ENCODE measurements around the gene KRTCAP3. TPM values are rescaled to one million over a fixed set of nuclear protein-coding genes. Genes with fewer than 3 reads are reported as not detected.

KRTCAP3 gene
- total RNA-seq: 10 to 100 TPM; 13.4 to 14.6 TPM

- peak; percentile 19 to 49 for DNase-seq
- ATAC-seq (replicated peaks in 1 of 2): peak; percentile 35 to 68
- Mint-ChIP-seq H3K27me3 (ENCODE audit: low read depth) (no peaks in the 10 kb centered on the region), H3K4me3 (no peak within 1 kb of the TSS), H3K27ac (no peak within 1 kb of the TSS), H3K4me1 (ENCODE audit: low read depth) (peaks cover 7% of the 10 kb centered on the region), H3K36me3 (ENCODE audit: insufficient read depth in 2 of 2) (peaks cover 10 to 23% of the 10 kb centered on the region in 2 donors), H3K9me3 (no peaks in the 10 kb centered on the region)
Measured at GRCh38 chr2:27441958-27442919, at the start of gene KRTCAP3. Gene KRTCAP3 (plus strand): TSS chr2:27442381. CDS start chr2:27442413, 32 bp downstream.

DNA sequence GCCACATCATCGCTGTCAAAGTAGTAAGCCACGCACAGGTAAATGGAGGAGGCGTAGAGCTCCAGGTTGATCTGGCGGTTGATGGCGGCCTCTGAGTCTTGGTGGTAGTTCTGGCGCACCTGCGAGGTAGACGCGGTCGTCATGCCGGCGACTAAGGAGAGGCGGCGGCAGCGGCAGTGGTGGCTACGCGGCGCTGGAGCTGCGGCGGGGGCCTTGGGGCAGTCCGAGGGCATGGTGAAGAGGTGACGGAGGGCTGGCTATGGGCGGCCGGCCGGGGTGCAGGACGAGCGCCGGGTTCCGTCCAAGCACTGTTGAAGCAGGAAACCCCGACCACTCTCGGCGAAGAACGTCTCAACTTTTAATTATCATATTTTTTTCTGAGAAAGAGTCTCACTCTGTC lies 49.0 kb upstream of the KRTCAP3 start:
- DNase-seq: no peak
- H3K9me3 Mint-ChIP-seq: no peaks in the 10 kb centered on the region
- H3K4me1 Mint-ChIP-seq (ENCODE audit: low read depth): peaks cover 39% of the 10 kb centered on the region
- H3K27me3 Mint-ChIP-seq (ENCODE audit: low read depth): no peaks in the 10 kb centered on the region
- H3K27ac Mint-ChIP-seq: no peak overlapping the region
- H3K36me3 Mint-ChIP-seq (ENCODE audit: insufficient read depth in 2 of 2): peaks cover 6 to 11% of the 10 kb centered on the region in 2 donors
- no peak overlapping the region for H3K4me3 Mint-ChIP-seq
- no peak for ATAC-seq (replicated peaks in 1 of 2)

DNA sequence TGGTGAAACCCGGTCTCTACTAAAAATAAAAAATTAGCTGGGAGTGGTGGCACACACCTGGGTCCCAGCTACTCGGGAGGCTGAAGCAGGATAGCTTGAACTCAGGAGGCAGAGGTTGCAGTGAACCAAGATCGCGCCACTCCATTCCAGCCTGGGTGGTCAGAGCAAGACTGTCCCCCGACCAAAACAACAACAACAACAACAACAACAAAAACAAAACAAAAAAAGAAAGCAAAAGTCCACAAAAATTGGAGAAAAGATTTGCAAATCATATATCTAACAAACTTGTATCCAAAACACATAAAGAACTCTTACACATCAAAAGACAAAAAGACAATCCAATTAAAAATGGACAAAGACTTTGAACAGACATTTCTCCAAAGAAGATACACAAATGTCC lies 43.2 kb upstream of the KRTCAP3 start:
- Mint-ChIP-seq H3K36me3 (ENCODE audit: insufficient read depth in 2 of 2) (peaks cover 2 to 12% of the 10 kb centered on the region in 2 donors), H3K4me1 (ENCODE audit: low read depth) (peaks cover 47% of the 10 kb centered on the region), H3K4me3 (peak overlapping the region in 1 of 2 donors; percentile 42), H3K27me3 (ENCODE audit: low read depth) (no peaks in the 10 kb centered on the region), H3K9me3 (no peaks in the 10 kb centered on the region), H3K27ac (peak overlapping the region; percentile 96)
- ATAC-seq (replicated peaks in 1 of 2) (no peak), DNase-seq (no peak)

DNA sequence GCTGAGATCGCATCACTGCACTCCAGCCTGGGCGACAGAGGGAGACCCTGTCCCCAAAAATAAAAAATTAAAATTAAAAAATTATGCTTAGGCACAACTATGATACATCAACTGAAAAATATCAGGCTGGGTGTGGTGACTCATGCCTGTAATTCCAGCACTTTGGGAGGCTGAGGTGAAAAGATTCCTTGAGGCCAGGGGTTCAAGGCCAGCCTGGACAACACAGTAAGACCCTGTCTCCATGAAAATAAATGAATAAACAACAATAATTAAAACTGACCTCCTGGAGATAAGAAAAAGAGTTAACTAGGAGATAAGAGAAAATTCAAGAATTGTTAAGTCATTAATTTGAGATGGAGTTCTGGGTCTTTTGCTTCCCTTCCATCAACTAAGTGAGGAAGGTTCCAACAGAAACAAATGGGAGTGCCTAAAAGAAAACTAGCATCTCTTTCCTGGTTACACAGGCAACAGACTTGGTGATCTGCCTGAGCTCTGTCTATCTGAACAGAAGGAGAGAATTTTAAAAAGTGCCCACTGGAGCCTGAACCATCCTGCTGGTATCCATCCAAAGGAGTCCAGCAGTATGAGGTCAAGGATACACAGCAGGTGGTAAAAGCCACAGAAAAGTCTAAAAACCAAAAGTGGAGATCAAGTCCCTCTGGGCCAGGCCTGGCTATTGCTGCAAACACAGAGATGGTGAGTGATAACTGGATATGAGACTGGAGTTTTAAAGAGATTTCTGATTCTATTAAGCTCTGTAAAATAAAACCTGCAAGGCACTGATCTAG lies 41.6 kb upstream of the KRTCAP3 start:
- no peak for ATAC-seq (replicated peaks in 1 of 2)
- H3K27ac Mint-ChIP-seq: peak overlapping the region; percentile 92

GRCh38 chr2:27407798-27408491 lies 34.2 kb upstream of the KRTCAP3 start:
- ATAC-seq (replicated peaks in 1 of 2): no peak
- Mint-ChIP-seq H3K36me3 (ENCODE audit: insufficient read depth in 2 of 2) (peaks cover 5 to 13% of the 10 kb centered on the region in 2 donors), H3K27me3 (ENCODE audit: low read depth) (no peaks in the 10 kb centered on the region), H3K9me3 (peaks cover 0 to 3% of the 10 kb centered on the region in 2 donors), H3K27ac (peak overlapping the region; percentile 94), H3K4me3 (peak overlapping the region; percentile 90 to 98), H3K4me1 (ENCODE audit: low read depth) (peaks cover 53% of the 10 kb centered on the region)
- DNase-seq: no peak

More for the DNA sequence above, 41.6 kb upstream of the KRTCAP3 start:
- peaks cover 52% of the 10 kb centered on the region for H3K4me1 Mint-ChIP-seq (ENCODE audit: low read depth)
- H3K9me3 Mint-ChIP-seq: no peaks in the 10 kb centered on the region
- H3K4me3 Mint-ChIP-seq: peak overlapping the region in 1 of 2 donors; percentile 32
- no peak for DNase-seq
- H3K36me3 Mint-ChIP-seq (ENCODE audit: insufficient read depth in 2 of 2): peaks cover 2 to 10% of the 10 kb centered on the region in 2 donors
- no peaks in the 10 kb centered on the region for H3K27me3 Mint-ChIP-seq (ENCODE audit: low read depth)

DNA sequence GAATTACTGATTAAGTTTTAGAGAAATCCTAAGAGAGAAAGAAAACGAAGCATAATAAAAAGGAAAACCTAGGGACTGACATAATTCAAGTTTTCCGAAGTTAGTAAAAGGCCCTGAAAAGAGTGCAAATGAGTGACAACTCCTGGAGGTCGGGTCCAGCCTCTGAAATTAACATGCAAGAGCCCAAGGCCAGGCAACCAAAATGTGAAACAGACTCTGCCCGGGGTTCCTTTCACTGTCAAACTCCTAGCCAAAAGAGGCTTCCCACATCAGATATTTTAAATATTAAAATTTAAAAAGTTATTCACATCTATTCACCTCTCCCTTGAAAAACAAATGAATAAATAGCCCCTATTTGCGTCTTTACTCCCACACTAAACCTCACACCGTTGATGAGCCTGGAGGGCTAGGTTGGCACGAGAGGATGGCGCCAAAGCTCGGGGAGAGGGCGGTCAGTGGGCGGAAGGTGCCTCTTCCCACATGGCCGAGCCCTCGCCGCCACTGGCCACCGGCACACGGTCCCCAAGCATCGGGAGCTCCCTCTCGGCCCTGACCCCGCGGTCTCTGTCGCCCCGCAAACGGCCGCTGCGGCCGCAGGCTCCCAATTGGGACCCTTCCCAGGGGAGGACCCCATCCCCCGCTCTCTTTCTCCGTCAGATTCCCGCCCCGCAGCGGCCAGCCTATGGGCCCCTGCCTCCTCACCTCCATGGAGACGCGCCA lies 33.4 kb upstream of the KRTCAP3 start:
- peak overlapping the region; percentile 94 for H3K27ac Mint-ChIP-seq
- H3K4me1 Mint-ChIP-seq (ENCODE audit: low read depth): peaks cover 47% of the 10 kb centered on the region
- H3K4me3 Mint-ChIP-seq: peak overlapping the region; percentile 90 to 98
- no peaks in the 10 kb centered on the region for H3K27me3 Mint-ChIP-seq (ENCODE audit: low read depth)
- peaks cover 0 to 3% of the 10 kb centered on the region in 2 donors for H3K9me3 Mint-ChIP-seq
- H3K36me3 Mint-ChIP-seq (ENCODE audit: insufficient read depth in 2 of 2): peaks cover 5 to 13% of the 10 kb centered on the region in 2 donors
- DNase-seq (peak; percentile 42 to 44), ATAC-seq (replicated peaks in 1 of 2) (peak; percentile 21 to 43)

DNA sequence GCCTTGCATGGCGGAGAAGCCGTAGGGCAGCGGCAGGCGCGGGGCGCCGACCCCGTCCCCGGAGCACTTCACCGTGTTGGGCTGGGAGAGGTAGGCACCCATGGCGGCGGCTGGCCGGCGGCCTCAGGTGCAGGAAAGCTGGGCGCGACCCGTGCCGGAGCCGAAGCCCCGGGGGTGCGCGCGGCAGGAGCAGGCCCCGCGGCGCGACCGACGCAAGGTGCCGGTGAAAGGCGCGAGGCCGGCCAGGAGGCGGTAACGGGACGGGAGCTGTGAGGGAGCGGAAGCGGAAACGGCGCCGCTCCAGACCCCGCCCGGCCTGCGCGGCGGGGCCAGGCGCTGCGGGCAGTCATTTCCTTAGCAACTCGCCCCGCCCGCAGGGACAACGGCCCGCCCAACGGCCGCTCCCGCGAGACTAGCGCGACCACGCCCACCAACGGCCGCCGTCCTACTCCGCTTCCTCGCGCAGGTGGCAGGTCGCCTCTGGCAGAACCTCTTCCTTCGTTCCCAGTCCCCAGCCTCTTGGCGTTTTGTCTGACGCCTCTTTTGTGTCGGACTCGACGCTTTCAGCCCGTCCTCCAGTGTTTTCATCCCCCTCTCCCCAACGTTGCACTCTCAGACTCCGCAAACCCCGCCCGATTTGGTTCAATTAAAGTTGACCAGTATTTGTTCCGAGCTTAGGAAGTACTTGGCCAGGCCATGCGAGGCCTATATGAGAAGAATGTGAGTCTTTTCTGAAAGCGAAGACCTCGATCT lies 32.7 kb upstream of the KRTCAP3 start, which contains the start of gene PPM1G:
Gene PPM1G, minus strand, starts transcription at position 271 of the 753 bp plus-strand sequence. Its CDS starts 169 bp downstream, at position 102.
- Mint-ChIP-seq H3K27me3 (ENCODE audit: low read depth) (no peaks in the 10 kb centered on the region), H3K4me1 (ENCODE audit: low read depth) (peaks cover 40% of the 10 kb centered on the region), H3K36me3 (ENCODE audit: insufficient read depth in 2 of 2) (peaks cover 5 to 13% of the 10 kb centered on the region in 2 donors), H3K9me3 (peaks cover 0 to 3% of the 10 kb centered on the region in 2 donors), H3K27ac (peak within 1 kb of the TSS; percentile 97), H3K4me3 (peak within 1 kb of the TSS; percentile 90 to 98)
- ATAC-seq (replicated peaks in 1 of 2): peak; percentile 98 to 99
- peak; percentile 98 to 99 for DNase-seq

DNA sequence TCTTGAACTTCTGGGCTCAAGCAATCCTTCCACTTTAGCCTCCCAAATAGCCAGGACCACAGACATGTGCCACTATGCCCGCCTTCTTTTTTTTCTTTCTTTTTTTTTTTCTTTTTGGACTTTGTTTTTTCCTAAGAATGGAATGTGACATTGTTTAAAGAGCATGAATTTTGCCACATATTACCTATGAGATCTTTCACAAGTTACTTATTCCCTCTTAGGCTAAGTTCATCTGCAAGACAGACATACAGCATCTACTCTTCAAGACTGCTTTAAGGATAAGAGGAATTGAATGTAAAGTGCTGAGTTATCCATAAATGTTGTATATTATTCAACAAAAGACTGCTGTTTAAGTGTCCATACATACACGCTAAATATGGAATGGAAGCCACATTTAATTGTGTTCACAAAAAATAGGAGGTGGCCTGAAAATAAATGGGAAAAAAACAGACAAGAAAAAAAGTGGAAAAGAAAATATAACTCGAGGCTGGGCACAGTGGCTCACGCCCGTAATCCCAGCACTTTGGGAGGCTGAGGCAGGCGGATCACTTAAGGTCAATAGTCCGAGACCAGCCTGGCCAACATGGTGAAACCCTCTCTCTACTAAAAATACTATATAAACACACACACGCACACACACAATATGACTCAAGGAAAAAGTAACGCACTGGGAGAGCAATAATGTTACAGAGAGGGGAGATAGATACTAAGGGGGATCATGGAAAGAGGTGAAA lies 29.6 kb upstream of the KRTCAP3 start:
- H3K4me1 Mint-ChIP-seq (ENCODE audit: low read depth): peaks cover 18% of the 10 kb centered on the region
- H3K36me3 Mint-ChIP-seq (ENCODE audit: insufficient read depth in 2 of 2): peaks cover 2% of the 10 kb centered on the region in 2 donors
- DNase-seq (no peak), ATAC-seq (replicated peaks in 1 of 2) (no peak)
- no peaks in the 10 kb centered on the region for H3K27me3 Mint-ChIP-seq (ENCODE audit: low read depth)
- H3K9me3 Mint-ChIP-seq: peaks cover 0 to 3% of the 10 kb centered on the region in 2 donors
- H3K4me3 Mint-ChIP-seq: no peak overlapping the region
- H3K27ac Mint-ChIP-seq: no peak overlapping the region

DNA sequence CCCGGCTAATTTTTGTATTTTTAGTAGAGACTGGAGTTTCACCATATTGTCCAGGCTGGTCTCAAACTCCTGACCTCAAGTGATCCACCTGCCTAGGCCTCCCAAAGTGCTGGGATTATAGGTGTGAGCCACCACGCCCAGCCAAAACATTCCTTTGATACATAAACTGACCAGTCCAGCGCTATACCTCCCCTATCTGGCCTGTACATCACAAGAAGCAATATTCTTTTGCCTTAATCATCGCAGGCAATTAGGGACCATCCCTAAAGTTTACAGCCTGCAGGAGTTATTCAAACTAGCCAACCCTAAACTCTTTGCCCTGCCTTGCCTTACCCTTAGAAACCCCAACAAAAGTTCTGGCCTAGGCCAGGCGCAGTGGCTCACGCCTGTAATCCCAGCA lies 26.0 kb upstream of the KRTCAP3 start:
- Mint-ChIP-seq H3K36me3 (ENCODE audit: insufficient read depth in 2 of 2) (peaks cover 0 to 2% of the 10 kb centered on the region in 2 donors), H3K9me3 (no peaks in the 10 kb centered on the region), H3K4me3 (no peak overlapping the region), H3K4me1 (ENCODE audit: low read depth) (no peaks in the 10 kb centered on the region), H3K27me3 (ENCODE audit: low read depth) (no peaks in the 10 kb centered on the region), H3K27ac (no peak overlapping the region)
- no peak for ATAC-seq (replicated peaks in 1 of 2)
- no peak for DNase-seq

GRCh38 chr2:27420996-27421395 lies 21.2 kb upstream of the KRTCAP3 start:
- H3K9me3 Mint-ChIP-seq: no peaks in the 10 kb centered on the region
- no peak overlapping the region for H3K4me3 Mint-ChIP-seq
- ATAC-seq (replicated peaks in 1 of 2) (no peak), DNase-seq (no peak)
- H3K27me3 Mint-ChIP-seq (ENCODE audit: low read depth): no peaks in the 10 kb centered on the region
- H3K4me1 Mint-ChIP-seq (ENCODE audit: low read depth): no peaks in the 10 kb centered on the region
- no peak overlapping the region for H3K27ac Mint-ChIP-seq
- H3K36me3 Mint-ChIP-seq (ENCODE audit: insufficient read depth in 2 of 2): no peaks in the 10 kb centered on the region

DNA sequence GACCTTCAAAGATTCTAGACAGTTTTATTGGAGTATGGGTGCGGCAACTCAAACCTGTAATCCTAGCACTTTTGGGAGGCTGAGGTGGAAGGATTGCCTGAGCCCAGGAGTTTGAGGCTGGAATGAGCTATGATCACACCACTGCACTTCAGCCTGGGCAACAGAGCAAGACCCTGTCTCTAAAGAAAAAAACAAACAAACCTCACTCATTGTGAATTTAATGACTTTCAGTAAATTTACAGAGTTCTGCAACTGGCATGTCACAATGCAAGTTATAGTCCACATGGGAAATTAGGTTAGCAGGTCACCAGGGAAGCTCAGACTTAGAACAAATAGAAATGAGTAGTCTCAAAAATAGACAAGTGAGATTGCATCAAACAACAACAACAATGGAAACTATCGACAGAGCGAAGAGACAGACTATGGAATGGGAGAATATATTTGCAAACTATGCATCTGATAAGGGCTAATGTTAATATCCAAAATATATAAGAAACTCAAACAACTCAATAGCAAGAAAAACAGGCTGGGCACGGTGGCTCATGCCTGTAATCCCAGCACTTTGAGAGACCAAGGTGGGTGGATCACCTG lies 20.4 kb upstream of the KRTCAP3 start:
- no peak overlapping the region for H3K27ac Mint-ChIP-seq
- H3K4me3 Mint-ChIP-seq: no peak overlapping the region
- H3K4me1 Mint-ChIP-seq (ENCODE audit: low read depth): no peaks in the 10 kb centered on the region
- no peaks in the 10 kb centered on the region for H3K36me3 Mint-ChIP-seq (ENCODE audit: insufficient read depth in 2 of 2)
- DNase-seq: no peak
- H3K9me3 Mint-ChIP-seq: no peaks in the 10 kb centered on the region
- ATAC-seq (replicated peaks in 1 of 2): no peak
- no peaks in the 10 kb centered on the region for H3K27me3 Mint-ChIP-seq (ENCODE audit: low read depth)
